Gastrocnemius medialis (tissue), 4 donors: ENCODE data around the gene FNIP1. TPM values are rescaled to one million over a fixed set of nuclear protein-coding genes. Genes with fewer than 3 reads are reported as not detected.
A peak's percentile ranks its signal among the peaks of the same experiment; 100 is the strongest.

Source experiments
- ATAC-seq, 2 donors: fragments of 150-250 bp; one replicate each; pipeline ENCODE4 v1.9.1; 2016
- DNase-seq, 2 donors: peaks; one replicate each; pipeline ENCODE4 v3.0.0-alpha.2; 2019
- H3K27ac ChIP-seq, 4 donors: fragments of 200-600 bp; sonication (generic); 1 replicate in 1 of 4; 2 replicates in 3 of 4; pipeline ENCODE4 v1.5.1; 2016 to 2018; ENCODE audit warnings: mild to moderate bottlenecking in 2 of 4, moderate library complexity in 1 of 4
- H3K27me3 ChIP-seq, 3 donors: fragments of 200-600 bp; sonication (generic) in 2 of 3; 1 replicate in 1 of 3; 2 replicates in 2 of 3; pipeline versions ENCODE4 v1.5.1 to v1.6.0; 2016 to 2019; ENCODE audit warnings: mild to moderate bottlenecking in 1 of 3, moderate library complexity in 1 of 3
- H3K36me3 ChIP-seq, 2 donors: fragments of 200-600 bp; sonication (generic) in 1 of 2; one replicate each; pipeline ENCODE4 v1.5.1; 2017 to 2018
- H3K4me1 ChIP-seq, 2 donors: fragments of 200-600 bp; sonication (generic) in 1 of 2; one replicate each; pipeline ENCODE4 v1.5.1; 2016 to 2017; ENCODE audit warnings: mild to moderate bottlenecking in 2 of 2
- H3K4me3 ChIP-seq, 4 donors: fragments of 200-600 bp; sonication (generic) in 3 of 4; 1 replicate in 1 of 4; 2 replicates in 3 of 4; pipeline ENCODE4 v1.5.1; 2016 to 2019; ENCODE audit warnings: mild to moderate bottlenecking in 2 of 4
- H3K9me3 ChIP-seq, 3 donors: fragments of 200-600 bp; sonication (generic) in 2 of 3; 1 replicate in 1 of 3; 2 replicates in 2 of 3; pipeline ENCODE4 v1.5.1; 2016 to 2019
- CTCF ChIP-seq, 5 experiments: fragments of 450-650 bp in 3 of 5; fragments of 200-600 bp in 2 of 5; sonication (generic) in 2 of 5; IDR thresholded peaks in 4 of 5; conservative IDR thresholded peaks in 1 of 5; 1 replicate in 4 of 5; 2 replicates in 1 of 5; pipeline ENCODE4 v1.5.1; 2016 to 2019; ENCODE audit warnings: antibody characterized with exemption in 5 of 5, mild to moderate bottlenecking in 3 of 5, moderate library complexity in 3 of 5
- POLR2A ChIP-seq, 2 donors: fragments of 450-650 bp; IDR thresholded peaks; one replicate each; pipeline ENCODE4 v1.6.1; 2017; ENCODE audit warnings: antibody characterized with exemption in 2 of 2, mild to moderate bottlenecking in 2 of 2, moderate library complexity in 2 of 2
- in situ Hi-C, 4 donors: fragments of 200-750 bp; cut with MboI; loops; one replicate each; pipeline versions ENCODE4 v1.15.0 to v1.8.0; 2017; ENCODE audit warnings: low sequenced_read_pairs in 4 of 4
- intact Hi-C: fragments of 100-400 bp; cut with DNase I; formaldehyde crosslinking; loops from one replicate; pipeline ENCODE4 v1.15.1; 2023; ENCODE audit warnings: low total_unique reads
- total RNA-seq, 4 donors: library from RNA; depleted of rRNA; stranded (reverse); fragments of >200 nt; gene quantifications; one replicate each; pipeline versions ENCODE4 v1.1.0 to v1.2.3, GENCODE V29; 2016

The FNIP1 gene
- total RNA-seq, 4 donors from 2014 or later = 53.9 to 84.7 (median 66.9) TPM

DNA sequence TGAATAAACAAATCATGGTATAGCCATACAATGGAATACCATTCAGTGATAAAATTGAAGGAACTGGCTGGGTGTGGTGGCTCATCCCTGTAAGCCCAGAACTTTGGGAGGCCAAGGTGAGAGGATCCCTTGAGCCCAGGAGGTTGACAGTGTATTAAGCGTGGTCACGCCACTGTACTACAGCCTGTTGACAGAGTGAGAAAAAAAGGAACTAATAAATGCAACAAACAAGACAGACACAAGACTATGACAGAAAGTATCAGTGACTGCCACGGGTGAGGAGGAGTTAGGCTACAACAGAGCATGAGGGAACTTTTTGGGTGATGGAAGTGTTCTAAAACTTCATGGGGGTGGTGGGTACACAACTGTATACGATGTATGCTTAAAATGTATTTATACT lies 2.2 kb downstream of the FNIP1 start:
- ATAC-seq (no peak), DNase-seq (no peak)
- Histone ChIP-seq H3K36me3 (no peaks in the 10 kb centered on the region), H3K4me1 (peaks cover 50 to 58% of the 10 kb centered on the region in 2 donors), H3K27ac (peak overlapping the region; percentile 99), H3K4me3 (peak overlapping the region; percentile 84 to 93 (median 90)), H3K27me3 (no peaks in the 10 kb centered on the region), H3K9me3 (no peaks in the 10 kb centered on the region)
- TF ChIP-seq CTCF (IDR thresholded peaks at IDR 0.05 in 4 of 5, conservative IDR thresholded peaks at IDR 0.05 in 1 of 5) (no peak), POLR2A (IDR thresholded peaks at IDR 0.05) (peak in 1 of 2 donors; percentile 9)
- in situ Hi-C loops = loop anchor here in 2 of 4 donors (10.0 kb wide), 1 partner anchor 160 kb away; the partner anchor contains the start of gene RAPGEF6 (in 2 of the 2)
- intact Hi-C loops = no loop called here

GRCh38 chr5:131792896-131793295 lies 3.9 kb downstream of the FNIP1 start:
- no peaks in the 10 kb centered on the region for H3K36me3 ChIP-seq
- H3K4me1 ChIP-seq = peaks cover 43 to 60% of the 10 kb centered on the region in 2 donors
- H3K4me3 ChIP-seq = no peak overlapping the region
- intact Hi-C loops (no loop called here), in situ Hi-C loops (loop anchor here in 2 of 4 donors (10.0 kb wide), 1 partner anchor 158 kb away; the partner anchor contains the start of gene RAPGEF6 (in 2 of the 2))
- H3K9me3 ChIP-seq = no peaks in the 10 kb centered on the region
- no peak for DNase-seq
- H3K27me3 ChIP-seq = no peaks in the 10 kb centered on the region
- TF ChIP-seq POLR2A (IDR thresholded peaks at IDR 0.05) (no peak), CTCF (IDR thresholded peaks at IDR 0.05 in 4 of 5, conservative IDR thresholded peaks at IDR 0.05 in 1 of 5) (no peak)
- H3K27ac ChIP-seq = no peak overlapping the region
- no peak for ATAC-seq

DNA sequence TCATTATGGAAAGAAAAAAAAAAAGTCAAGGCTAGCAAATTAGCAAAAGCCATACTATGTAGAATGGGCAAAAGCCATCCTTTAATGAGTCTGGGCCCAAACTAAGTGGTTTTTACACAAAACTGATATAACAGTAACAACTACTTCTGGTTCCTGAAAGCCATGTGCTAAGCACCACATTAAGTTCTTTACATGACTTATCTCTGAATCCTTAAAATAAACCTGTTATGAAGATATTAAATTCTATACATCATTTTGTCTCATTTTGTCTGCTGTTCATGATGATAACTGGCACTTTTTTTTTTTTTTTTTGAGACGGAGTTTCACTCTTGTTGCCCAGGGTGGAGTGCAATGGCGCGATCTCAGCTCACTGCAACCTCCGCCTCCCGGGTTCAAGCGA lies 5.0 kb downstream of the FNIP1 start:
- no peak overlapping the region for H3K27ac ChIP-seq
- intact Hi-C loops = no loop called here

GRCh38 chr5:131790550-131790949 lies 6.3 kb downstream of the FNIP1 start:
- no peaks in the 10 kb centered on the region for H3K9me3 ChIP-seq
- no peak for DNase-seq
- no peaks in the 10 kb centered on the region for H3K27me3 ChIP-seq
- H3K4me3 ChIP-seq = no peak overlapping the region
- intact Hi-C loops (no loop called here), in situ Hi-C loops (loop anchor here in 2 of 4 donors (10.0 kb wide), 1 partner anchor 156 kb away; the partner anchor contains the start of gene RAPGEF6 (in 2 of the 2))
- no peaks in the 10 kb centered on the region for H3K36me3 ChIP-seq
- H3K4me1 ChIP-seq = peaks cover 61 to 68% of the 10 kb centered on the region in 2 donors
- TF ChIP-seq POLR2A (IDR thresholded peaks at IDR 0.05) (no peak), CTCF (IDR thresholded peaks at IDR 0.05 in 4 of 5, conservative IDR thresholded peaks at IDR 0.05 in 1 of 5) (no peak)
- no peak for ATAC-seq
- H3K27ac ChIP-seq = no peak overlapping the region

More for the DNA sequence above, 5.0 kb downstream of the FNIP1 start:
- TF ChIP-seq CTCF (IDR thresholded peaks at IDR 0.05 in 4 of 5, conservative IDR thresholded peaks at IDR 0.05 in 1 of 5) = no peak
- TF ChIP-seq POLR2A (IDR thresholded peaks at IDR 0.05) = no peak
- no peaks in the 10 kb centered on the region for H3K9me3 ChIP-seq
- no peak overlapping the region for H3K4me3 ChIP-seq
- no peaks in the 10 kb centered on the region for H3K27me3 ChIP-seq
- DNase-seq (no peak), ATAC-seq (no peak)
- no peaks in the 10 kb centered on the region for H3K36me3 ChIP-seq
- H3K4me1 ChIP-seq = peaks cover 53 to 65% of the 10 kb centered on the region in 2 donors
- in situ Hi-C loops = loop anchor here in 2 of 4 donors (10.0 kb wide), 1 partner anchor 157 kb away; the partner anchor contains the start of gene RAPGEF6 (in 2 of the 2)
